BE2C (cell line): Measurements from ENCODE around the gene OSBPL3.
"Not testable (repeated sequence)": the region's sequence is repeated elsewhere in the genome, so short reads cannot be mapped to it uniquely, and the experiment has no call there.

ENCODE experiments used
- DNase-seq: peaks from one replicate; pipeline ENCODE4 v3.0.0-alpha.2; 2020
- H3K27me3 ChIP-seq: fragments of 250-450 bp; sonication (Bioruptor Pico); 2 replicates; pipeline ENCODE4 v1.5.1; 2020; ENCODE audit warnings: mild to moderate bottlenecking
- H3K36me3 ChIP-seq: fragments of 250-450 bp; sonication (Bioruptor Pico); 2 replicates; pipeline ENCODE4 v1.5.1; 2020; ENCODE audit warnings: mild to moderate bottlenecking
- H3K4me1 ChIP-seq: fragments of 250-450 bp; sonication (Bioruptor Pico); 2 replicates; pipeline ENCODE4 v1.5.1; 2020
- H3K4me3 ChIP-seq: 2 replicates; pipeline ENCODE4 v1.5.1; 2011; ENCODE audit warnings: low read depth, low read length
- H3K9me3 ChIP-seq: fragments of 250-450 bp; sonication (Bioruptor Pico); 2 replicates; pipeline ENCODE4 v1.5.1; 2020
- TF ChIP-seq, protein P1 (sequence below): IDR thresholded peaks from 2 replicates; pipeline ENCODE4 v1.5.1; 2012; ENCODE audit warnings: mild to moderate bottlenecking, low read depth, low read length

Gene OSBPL3

DNA sequence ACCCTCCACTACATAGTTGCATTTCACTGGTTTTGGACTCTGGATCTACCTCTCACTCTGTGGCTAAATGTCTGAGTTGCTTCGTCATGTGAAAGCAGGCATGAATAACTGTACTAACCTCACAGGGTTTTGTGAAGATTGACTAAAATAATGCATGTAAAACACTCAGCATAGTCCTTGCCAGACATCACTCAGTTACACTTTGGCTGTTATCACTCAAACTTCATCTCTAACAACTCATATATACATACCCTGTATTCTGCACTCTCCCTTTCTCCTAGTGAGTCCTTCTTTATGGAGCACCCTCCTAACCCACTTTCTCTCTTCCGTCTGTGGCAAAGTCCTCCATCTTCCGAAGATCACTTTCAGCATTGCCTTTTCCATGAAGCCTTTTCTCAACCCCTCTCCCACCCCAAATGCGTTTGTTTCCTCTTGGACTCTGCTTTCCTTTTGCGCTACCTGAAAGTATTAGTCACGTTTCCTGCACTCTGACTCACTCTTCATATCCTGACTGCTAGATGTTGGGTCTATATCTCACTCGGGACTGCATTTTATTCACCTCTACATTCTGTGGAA lies 72.6 kb downstream of the OSBPL3 start:
- Histone ChIP-seq H3K36me3 (peaks cover 11% of the 10 kb centered on the region), H3K9me3 (no peaks in the 10 kb centered on the region), H3K27me3 (no peaks in the 10 kb centered on the region), H3K4me1 (peaks cover 58% of the 10 kb centered on the region), H3K4me3 (no peak overlapping the region)
- no peak for DNase-seq
- TF ChIP-seq, protein P1, sequence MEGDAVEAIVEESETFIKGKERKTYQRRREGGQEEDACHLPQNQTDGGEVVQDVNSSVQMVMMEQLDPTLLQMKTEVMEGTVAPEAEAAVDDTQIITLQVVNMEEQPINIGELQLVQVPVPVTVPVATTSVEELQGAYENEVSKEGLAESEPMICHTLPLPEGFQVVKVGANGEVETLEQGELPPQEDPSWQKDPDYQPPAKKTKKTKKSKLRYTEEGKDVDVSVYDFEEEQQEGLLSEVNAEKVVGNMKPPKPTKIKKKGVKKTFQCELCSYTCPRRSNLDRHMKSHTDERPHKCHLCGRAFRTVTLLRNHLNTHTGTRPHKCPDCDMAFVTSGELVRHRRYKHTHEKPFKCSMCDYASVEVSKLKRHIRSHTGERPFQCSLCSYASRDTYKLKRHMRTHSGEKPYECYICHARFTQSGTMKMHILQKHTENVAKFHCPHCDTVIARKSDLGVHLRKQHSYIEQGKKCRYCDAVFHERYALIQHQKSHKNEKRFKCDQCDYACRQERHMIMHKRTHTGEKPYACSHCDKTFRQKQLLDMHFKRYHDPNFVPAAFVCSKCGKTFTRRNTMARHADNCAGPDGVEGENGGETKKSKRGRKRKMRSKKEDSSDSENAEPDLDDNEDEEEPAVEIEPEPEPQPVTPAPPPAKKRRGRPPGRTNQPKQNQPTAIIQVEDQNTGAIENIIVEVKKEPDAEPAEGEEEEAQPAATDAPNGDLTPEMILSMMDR = no peak

DNA sequence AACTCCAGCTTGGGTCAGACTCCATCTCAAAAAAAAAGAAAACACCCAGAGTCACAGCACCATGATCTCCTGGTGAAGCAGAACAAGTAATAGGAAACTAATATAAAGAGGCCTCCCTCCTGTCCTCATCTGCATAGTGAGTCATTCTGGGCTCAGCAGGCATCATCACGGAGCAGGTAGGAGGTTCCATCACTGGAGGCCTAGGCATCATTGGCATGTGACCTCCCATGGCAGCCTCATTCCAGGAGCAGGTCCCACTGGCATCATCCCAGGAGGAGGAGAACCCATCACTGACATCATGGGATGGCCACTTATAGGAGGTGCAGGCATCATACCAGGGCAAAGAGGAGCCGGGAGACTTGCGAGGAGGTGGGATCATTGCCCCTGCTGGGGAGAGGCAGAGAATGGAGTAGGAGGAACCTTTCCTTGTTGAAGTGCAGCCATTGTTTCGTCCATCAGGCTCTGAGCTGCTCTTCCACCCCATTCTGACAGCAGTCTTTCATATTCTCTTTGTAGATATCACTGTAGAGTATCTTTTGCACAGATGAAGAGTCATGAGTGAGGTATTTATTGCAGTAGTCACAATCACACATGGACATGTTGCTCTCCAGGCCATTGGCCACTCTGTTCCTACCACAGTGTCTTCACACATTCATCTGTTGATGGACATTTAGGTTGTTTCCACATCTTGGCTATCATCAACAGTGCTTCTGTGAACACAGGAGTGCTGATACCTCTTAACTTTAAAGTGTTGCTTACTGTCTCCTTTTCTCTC lies 73.8 kb downstream of the OSBPL3 start:
- Histone ChIP-seq H3K36me3 (peaks cover 10% of the 10 kb centered on the region), H3K27me3 (no peaks in the 10 kb centered on the region), H3K4me3 (no peak overlapping the region), H3K9me3 (no peaks in the 10 kb centered on the region), H3K4me1 (peaks cover 57% of the 10 kb centered on the region)
- no peak for DNase-seq
- TF ChIP-seq, protein P1 = no peak

DNA sequence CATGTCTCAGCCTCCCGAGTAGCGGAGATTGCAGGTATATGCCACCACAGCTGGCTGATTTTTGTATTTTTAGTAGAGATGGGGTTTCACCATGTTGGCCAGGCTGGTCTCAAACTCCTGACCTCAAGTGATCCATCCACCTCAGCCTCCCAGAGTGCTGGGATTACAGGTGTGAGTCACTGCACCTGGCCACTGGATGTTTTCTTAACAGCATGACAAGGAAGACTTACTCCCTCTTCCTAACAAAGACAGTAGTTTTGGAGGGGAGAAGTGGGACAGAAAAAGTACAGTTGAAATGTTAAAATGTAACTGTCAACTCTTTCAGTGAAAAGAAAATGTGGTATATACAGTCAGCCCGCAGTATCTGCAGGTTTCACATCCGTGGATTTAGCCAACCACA lies 76.0 kb downstream of the OSBPL3 start:
- H3K4me1 ChIP-seq = peaks cover 42% of the 10 kb centered on the region
- not testable (repeated sequence) for H3K27me3 ChIP-seq, DNase-seq, H3K4me3 ChIP-seq, H3K9me3 ChIP-seq
- H3K36me3 ChIP-seq = peaks cover 10% of the 10 kb centered on the region

DNA sequence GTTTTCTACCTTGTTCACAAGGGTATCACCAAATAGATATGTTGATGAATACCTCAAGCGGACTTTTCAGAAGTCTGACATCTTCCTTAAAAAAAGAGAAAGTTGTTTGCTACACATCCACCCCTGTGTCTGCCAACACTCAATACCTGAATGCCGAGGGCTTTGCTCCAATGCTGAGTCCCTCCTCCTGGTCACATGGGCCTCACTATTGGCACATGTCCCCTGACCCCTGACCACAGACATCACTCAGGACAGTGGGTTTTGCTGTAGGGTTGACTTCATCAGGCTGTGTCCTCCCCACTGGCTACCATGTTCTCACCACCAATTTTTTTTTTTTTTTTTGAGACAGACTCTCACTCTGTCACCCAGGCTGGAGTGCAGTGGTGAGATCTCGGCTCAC lies 76.4 kb downstream of the OSBPL3 start:
- H3K4me3 ChIP-seq = no peak overlapping the region
- peaks cover 10% of the 10 kb centered on the region for H3K36me3 ChIP-seq
- no peaks in the 10 kb centered on the region for H3K27me3 ChIP-seq
- DNase-seq = no peak
- TF ChIP-seq, protein P1 = no peak
- peaks cover 40% of the 10 kb centered on the region for H3K4me1 ChIP-seq
- H3K9me3 ChIP-seq = no peaks in the 10 kb centered on the region

DNA sequence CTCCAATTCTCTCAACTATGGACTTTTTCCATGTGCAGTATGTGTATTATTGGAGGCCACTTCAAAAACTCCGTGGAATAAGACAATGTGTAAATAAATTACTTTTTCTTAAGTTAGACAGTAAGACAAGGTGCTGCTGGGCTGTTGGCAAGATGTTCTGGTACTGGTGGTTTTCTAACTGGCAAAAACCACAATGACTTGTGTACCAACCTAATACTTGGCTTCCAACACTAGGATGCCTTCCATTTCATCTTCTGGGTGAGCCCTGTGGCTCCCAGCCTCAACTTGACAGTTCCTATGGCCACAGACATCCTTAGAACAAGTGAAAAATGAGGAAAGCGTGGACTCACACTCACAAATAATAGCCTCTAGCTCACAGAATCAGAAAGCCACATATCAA lies 77.0 kb downstream of the OSBPL3 start:
- DNase-seq = no peak
- H3K9me3 ChIP-seq = no peaks in the 10 kb centered on the region
- TF ChIP-seq, protein P1 = no peak
- H3K4me1 ChIP-seq = peaks cover 34% of the 10 kb centered on the region
- H3K36me3 ChIP-seq = peaks cover 10% of the 10 kb centered on the region
- H3K4me3 ChIP-seq = no peak overlapping the region
- H3K27me3 ChIP-seq = no peaks in the 10 kb centered on the region

DNA sequence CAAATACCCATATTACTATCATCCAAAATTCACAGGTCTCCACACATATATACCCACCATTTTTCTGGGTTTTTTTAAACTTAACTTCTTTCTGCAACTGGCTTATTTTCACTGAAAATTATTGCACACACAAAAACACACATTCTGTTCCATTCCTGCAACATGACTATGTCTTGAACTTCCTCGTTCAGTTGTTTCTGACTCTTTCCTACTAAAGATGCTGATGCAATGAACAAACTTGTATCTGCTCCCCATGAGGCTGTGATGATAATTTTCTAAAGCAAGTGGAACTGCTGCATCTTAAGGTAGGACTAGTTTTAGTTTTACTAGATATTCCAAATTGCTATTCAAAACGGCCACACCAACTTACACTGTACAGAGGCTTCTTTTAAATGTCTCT lies 77.7 kb downstream of the OSBPL3 start:
- DNase-seq = no peak
- no peaks in the 10 kb centered on the region for H3K27me3 ChIP-seq
- TF ChIP-seq, protein P1 = no peak
- H3K9me3 ChIP-seq = no peaks in the 10 kb centered on the region
- H3K36me3 ChIP-seq = peaks cover 10% of the 10 kb centered on the region
- H3K4me3 ChIP-seq = no peak overlapping the region
- peaks cover 28% of the 10 kb centered on the region for H3K4me1 ChIP-seq
